NCI-H748 treated with DMSO at 0.1 percent for 48 hours (cell line): ENCODE data around the gene DNMT1.

Experiments used
- DNase-seq: peaks from one replicate; lab custom pipeline; 2025; lab: John Stamatoyannopoulos, UW

The DNMT1 gene

DNA sequence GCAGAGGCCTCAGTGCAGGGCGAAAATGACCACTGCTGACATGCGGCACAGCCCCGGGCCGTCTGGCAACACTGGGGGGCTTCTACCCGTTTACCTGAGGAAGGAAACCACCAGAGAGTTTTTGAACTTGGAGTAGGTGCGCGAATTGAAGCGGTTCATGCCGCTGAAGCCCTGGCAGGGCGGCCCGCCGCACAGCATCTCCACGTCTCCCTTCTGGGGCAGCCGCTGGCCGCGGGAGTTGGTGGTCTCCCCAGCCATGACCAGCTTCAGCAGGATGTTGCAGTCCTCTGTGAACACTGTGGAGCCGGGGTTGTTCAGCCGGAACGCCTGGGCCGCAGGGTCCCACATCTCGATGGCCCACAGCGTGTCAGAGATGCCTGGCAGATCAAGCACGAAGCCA, 54.8 kb downstream of the DNMT1 start:
- no peak for DNase-seq

DNA sequence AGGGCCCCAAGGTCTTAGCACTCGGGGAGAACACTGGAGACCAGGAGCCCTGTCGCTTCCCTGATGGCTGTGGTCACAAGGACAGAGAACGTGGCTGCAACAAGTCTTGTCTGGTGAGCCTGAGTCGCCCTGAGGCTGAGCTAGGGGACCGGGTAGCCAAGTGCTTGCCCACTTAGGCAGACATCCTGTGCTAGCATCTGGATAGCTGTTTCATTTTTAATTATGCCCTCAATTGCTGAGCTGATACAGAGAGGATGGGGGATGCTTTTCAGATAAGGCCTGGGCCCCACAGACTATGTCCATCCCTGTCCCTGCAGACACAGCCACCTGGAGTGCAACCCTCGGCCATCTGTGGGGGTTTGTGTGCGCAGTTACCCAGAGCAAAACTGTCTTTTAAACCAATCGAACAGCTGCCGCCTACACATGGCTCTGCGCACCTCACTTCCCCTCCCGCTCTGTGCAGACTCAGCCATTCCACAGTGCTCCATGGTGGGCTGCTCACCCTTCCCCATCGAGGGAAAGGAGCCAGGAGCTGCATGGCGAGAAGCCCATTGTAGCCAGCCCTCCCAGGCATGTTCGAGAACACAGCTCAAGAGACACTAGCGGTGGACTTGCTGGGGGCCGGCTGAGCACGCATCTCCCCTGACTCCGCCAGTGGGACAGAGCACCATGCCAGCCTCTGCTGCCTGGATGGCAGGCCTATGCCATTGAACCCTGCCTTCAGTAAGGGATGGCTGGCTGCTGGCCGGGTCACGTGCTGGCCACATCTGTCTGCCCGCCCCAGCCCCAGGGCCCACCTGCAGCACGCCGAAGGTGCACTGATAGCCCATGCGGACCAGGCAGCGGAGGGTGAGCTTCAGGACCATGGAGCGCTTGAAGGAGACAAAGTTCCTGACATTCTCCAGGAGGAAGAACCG, 55.6 kb downstream of the DNMT1 start:
- DNase-seq: no peak

DNA sequence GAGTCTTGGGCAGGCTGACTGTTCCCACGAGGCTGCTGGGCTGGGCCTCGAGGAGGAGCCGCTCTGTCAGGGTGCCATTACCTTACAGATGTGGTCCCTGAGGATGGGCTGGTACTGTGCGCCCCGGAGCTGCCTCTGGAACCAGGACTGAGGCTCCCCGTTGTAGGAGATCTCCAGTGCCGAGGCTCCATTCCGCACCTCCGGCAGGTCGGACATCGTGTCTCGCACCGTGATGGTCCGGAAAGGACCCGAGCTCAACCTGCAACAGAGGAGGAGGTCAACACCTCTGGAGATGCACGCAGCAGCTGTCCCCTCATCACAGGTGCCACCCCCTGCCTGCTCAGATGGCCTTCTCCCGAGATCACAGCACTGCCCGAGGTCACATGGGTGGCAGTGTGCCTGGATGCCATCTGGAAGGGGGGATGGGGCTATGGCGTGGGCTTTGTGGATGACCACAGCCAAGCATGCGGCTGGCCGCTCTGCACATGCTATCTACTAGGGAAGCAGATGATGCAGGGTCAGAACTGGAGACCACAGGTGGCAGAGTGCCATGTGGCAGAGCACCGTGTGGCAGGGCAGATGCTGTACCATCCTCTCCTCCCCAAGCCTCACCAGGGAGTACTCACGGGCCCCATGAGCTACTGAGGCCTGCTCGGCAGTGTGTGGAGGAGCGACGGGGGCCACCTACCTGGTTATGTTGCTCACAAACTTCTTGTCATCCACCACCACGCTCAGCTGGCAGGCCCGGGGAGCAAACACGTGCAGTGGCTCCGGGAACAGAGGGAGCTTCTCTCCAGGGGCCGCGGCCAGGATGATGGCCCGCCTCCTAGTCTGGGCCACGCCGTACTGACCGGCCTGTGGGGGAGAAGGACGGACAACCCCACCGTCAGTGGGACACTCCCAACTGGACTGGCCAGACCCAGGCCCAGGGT, 56.7 kb downstream of the DNMT1 start:
- DNase-seq: no peak

DNA sequence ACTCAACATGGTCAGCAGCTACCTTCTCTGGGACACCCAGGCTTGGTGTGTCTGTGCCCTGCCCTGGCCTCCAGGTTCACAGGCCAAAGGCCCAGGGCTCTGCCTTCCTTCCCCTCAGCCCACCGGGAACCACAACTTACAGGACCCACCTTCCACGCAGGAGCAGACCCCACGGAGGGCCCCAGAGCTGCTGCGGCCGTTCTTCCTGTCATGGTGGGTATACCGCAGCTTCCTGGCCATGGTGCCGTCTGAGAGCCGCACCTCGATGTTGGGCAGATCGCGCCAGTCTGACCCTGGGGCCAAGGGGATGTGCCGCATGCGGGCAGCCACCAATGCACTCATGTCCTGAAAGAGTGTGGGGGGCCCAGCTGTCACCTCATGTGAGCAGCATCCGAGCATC, 57.8 kb downstream of the DNMT1 start:
- DNase-seq: no peak

DNA sequence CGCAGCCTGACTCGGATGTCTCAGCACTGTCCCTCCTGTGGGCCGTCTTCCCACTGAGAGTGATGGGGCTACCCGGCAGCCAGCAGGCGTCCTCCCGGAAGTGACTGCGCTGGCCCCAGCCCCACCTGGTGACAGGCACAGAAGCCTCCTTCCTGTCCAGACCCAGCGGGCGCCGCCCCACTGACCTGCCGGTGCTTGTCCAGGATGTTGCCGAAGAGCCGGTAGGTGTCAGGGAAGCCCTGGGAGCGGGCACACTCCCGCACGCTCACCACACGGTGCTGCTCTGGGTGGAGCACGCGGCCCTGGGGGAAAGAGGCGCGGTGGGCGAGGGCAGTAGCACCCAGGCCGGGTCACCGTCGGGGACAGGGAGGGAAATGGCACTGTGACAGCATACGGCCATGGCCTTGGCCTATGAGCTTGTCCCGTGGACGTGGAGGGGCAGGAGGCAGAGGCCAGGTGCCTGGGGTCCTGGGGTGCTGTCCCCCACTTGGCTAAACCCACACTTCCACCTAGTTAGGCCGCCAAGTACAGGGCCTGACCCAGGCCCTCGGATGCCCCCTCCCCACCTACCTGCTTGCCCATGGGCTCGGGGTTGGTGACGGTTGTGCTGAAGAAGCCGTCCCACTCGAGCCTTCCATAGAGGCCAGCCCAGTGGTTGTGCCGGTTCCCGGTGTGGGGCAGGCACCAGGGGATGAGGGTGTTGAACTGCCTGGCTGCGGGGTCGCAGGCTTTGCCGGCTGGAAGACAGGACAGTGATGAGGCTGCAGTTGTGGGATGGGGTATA, 59.0 kb downstream of the DNMT1 start:
- DNase-seq: no peak

DNA sequence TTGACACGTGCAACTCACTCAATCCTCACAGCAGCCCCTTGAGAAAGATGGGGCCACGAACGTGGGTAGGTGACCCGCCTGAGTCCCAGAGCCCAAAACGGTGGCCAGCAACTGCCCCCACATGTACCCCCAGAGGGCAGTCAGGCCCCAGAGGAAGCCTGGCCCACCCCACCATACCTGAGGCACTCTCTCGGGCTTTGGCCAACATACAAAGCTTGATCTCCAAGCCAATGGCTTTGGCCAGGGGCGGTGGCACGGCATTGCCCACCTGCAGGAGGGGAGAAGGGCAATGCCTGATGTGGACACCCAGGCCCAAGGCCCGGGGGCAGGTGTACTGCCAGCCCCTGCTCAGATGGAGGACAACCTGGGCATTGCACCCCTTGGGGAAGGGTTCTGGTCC, 60.7 kb downstream of the DNMT1 start:
- no peak for DNase-seq

DNA sequence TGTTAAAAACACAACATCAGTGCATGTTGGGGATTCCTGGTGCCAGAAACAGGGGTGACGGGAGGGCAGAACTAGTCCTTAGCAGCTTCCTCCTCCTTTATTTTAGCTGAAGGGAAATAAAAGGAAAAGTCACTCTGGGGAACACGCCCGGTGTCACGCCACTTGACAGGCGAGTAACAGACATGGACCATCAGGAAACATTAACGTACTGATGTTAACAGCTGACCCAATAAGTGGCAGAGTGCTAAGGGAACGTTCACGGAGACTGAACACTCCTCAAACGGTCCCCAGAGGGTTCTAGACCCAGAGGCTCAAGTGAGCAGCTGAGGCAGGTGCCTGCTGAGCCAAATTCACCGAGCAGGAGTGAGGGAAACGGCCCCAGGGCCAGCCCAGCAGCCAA, 61.2 kb downstream of the DNMT1 start:
- no peak for DNase-seq

DNA sequence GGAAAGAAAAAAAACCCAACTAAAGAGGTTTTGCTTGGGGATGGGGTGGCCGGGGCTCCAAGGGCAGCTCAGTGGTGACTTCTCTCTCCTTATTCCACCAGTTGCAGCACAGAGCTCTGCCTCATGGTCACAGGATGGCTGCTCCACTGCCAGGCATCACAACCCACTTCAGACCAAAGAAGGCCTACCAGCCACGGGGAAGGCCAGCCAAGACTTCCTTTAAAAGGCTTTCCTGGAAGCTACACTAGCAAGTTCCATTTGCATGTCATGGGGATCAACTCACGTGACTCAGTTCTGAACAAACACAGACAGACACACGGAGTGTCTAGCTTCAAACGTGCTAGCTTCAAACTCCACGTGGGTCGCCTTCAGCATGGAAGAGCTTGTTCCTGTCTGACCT, 61.8 kb downstream of the DNMT1 start:
- DNase-seq: no peak

DNA sequence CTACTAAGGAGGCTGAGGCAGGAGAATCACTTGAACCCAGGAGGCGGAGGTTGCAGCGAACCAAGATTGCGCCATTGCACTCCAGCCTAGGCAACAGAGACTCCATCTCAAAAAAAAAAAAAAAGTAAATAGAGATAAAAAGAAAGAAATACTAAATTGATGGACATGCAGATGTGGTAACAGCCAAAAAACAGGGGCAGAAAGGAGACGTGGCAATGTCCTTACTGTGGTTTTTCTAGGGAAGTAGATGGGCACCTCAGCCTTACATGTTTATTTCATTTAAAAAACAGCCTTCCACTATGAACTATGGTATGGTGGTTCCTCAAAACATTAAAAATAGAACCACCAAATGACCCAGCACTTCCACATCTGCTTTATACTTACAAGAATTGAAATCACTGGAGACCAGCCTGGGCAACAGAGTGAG, 68.5 kb downstream of the DNMT1 start:
- DNase-seq: no peak

DNA sequence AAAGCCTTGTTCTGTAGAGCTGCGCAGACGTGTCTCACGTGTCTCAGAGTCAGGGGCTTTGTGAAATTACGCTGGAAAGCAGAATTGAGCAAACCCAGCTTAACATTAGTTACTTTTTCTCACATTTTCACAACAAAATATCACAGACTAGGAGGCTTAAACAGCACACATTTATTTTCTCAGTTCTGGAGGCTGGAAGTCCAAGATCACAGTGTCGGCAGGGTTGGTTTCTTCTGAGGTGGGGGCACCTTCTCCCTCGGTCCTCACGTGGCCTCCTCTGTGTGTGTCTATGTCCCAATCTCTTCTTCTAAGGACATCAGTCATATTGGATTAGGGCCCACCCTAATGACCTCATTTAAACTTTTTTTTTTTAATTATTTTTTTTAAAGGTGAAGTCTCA, 70.3 kb downstream of the DNMT1 start:
- no peak for DNase-seq

DNA sequence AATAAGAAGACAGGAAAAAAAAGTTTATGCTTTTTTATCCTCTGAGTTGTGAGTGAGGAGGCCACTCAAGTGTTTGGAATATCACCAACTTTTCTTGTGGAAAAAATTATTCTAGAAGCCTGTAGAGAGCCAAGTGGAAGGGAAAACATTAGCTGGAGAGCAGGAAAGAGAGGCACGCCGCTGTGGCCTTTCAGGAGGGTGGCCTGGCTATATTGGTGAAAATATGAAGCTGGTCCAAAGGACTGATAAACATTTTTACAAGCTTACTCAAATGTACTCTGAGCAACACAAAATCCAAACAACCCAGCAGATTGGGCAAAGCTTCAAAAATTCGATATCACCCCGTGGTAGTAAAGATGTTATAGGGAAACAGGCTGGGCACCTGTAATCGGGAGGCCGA, 72.7 kb downstream of the DNMT1 start:
- no peak for DNase-seq

DNA sequence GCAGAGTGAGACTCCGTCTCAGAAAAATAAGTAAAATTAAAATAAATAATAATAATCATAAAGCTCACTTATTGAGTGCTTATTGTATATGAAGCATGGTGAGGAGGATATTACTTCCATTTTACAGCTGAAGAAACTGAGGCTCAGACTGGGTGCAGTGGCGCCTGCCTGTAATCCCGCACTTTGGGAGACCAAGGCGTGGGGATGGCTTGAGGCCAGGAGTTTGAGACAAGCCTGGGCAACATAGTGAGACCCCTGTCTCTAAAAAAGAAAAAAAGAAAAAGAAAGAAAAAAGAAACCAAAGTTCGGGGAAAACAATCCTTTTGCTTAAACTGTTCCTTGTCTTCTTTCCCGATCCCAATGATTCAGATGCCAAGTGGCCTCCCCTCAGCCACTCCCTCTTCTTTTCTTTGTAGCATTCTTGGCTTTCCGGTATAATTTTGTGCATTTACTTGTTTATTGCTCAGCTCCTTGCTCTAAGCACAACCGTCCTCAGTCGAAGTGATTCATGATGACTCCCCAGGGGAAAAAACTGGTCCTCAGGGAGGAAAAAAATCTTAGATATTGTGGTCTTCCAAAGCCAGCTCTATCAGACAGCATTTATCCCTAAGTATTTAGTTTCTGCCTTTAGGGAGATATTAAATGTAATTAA, 74.1 kb downstream of the DNMT1 start:
- DNase-seq: no peak

DNA sequence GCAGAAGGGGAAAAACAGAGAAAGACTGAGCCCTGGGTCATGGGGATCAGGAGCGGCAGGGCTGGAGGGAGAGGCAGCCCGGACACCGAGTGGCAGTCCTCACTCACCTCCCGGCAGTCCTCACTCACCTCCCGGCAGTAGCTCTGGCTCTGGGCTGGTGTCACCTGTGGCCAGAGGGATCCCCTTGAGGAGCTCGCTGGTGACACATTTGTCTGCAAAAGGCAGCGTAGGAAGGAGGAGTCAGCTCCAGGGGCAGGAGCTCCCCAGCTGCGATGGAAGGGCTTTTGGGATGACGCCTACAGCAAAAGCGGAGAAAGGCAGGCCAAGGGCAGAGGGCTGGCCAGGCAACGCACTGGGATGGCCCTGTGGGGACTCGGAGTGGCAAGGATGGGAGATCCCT, 75.8 kb downstream of the DNMT1 start:
- no peak for DNase-seq

DNA sequence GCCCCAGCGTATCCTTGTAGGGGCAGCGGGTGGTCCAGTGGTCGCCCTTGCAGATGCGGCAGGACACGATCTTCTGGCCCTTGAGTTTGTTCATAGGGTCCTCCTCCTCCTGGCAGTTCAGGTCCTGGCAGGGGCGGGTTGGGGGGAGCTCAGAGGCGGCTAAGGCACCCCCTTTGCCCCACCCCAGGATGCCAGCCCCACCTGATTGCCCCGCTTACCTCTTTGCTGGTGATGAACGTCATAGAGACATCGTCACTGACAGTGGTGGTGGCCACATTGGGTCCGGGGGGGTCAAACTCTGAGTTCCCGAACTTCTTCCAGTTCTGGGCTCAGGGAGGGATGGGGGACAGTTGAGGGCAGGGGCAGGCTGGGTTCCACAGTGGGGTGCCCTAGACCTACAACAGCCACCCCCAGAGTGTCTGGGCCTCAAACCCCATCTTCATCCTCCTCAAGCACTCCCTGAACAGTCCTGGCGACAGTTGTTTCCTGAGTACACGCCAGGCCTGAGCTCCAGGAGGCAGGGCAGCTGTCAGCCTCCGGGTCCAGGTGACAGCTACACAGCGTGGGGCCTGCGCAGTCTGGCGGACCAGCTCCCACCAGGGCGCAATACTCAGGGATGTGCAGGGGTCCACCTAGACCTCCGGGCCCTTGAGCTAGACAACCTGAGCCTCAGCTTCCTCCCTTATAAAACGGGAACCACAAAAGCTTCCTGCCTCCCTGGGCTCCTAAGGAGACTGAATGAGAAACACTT, 77.7 kb downstream of the DNMT1 start:
- DNase-seq: no peak

DNA sequence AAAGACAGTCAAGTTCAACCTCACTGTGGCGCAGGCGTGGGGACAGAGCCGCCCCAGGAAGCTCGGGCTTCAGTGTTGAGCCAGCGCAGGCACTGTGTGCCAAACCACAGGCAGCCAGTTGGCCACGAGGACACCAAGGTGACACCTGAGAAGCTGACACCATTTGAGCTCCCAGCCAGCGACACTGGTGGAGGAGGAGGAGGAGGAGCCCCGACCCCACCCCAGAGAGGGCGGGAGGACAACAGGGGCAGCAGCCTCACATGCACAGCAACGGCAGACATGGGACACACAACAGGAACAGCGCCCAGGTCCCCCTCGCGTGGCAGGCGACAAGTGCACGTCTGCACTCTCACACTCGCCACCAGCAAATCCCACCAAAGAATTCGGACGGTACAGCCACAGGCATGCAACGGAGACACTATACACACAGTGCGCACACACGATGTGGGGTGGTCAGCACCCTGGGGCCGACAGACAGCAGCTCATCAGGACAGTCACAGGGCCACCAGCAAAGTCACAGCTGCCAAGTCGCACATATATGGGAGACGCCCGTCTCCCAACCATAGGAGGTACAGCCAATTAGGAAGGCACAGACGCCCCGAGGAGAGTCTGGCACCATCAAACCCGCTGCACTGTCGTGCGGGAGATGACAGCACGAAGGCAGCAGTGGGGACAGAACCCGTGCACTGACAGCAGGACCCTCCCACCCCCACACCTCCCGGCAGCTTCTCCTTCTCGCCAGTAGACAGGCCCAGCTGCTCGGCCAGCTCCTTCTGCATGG, 78.5 kb downstream of the DNMT1 start:
- no peak for DNase-seq

DNA sequence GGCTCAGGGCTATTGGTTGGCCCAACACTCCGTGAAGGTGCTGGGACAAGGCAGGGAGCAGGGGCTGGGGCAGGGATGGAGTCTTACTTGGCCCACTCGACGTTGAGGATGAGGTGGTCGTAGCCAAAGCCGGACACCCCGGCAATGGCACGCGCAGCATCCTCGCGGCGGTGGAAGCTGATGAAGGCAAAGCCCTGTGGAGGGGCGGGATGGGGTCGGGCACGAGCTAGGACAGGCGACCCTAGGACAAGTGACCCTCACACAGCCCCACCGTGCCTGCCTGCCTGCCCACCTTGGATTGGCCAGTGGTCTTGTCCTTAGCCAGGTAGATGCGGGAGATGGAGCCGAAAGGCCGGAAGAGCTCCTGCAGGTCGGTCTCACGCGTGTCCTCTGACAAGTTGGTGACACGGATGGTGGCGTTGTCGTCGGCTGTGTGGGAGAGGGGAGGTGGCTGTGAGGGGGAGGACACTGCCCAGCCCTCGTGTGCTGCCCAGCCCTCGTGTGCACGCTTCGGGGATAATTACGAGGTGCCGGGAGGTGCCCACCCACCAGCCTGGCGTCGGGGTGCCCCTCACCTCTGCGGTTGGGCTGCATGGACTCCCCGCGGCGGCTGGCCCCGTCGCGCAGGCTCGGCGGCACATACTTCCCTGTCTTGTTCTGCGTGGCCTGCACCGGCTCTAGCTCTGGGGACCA, 79.2 kb downstream of the DNMT1 start:
- DNase-seq: no peak

DNA sequence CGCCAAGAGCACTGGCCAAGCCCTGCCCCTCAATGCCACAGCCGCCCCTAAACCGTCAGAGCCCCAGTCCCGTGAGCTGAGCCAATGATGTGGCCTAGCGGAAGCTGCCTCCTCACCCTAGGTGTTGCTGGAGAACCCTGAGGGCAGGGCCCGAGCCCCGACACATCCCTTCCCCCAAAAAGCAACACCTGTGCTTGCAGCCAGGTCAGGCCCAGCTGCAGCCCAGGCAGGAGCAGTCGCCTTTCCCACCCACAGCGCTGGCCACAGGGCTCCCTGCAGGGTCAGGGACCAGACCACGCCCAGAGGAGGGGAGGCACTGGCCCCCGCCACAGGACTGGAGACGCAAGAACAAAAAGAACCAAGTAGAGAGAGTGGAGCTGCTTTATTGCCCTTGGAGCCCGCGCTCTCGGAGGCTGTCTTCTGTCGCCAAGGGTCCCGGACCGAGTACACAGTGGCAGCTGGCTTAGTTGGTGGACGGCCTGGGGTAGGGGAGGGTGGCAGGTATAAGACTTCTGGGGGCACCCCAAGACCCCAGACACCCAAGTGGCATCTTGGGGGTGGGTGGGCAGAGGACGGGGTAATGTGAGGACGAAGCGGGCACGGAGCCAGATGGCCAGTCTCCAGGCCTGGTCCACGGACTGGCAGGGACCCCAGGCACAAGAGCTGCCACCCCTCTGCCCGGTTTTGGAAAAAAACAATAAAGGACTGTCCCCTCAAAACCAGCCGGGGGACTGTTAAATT, 79.9 kb downstream of the DNMT1 start:
- DNase-seq: no peak

DNA sequence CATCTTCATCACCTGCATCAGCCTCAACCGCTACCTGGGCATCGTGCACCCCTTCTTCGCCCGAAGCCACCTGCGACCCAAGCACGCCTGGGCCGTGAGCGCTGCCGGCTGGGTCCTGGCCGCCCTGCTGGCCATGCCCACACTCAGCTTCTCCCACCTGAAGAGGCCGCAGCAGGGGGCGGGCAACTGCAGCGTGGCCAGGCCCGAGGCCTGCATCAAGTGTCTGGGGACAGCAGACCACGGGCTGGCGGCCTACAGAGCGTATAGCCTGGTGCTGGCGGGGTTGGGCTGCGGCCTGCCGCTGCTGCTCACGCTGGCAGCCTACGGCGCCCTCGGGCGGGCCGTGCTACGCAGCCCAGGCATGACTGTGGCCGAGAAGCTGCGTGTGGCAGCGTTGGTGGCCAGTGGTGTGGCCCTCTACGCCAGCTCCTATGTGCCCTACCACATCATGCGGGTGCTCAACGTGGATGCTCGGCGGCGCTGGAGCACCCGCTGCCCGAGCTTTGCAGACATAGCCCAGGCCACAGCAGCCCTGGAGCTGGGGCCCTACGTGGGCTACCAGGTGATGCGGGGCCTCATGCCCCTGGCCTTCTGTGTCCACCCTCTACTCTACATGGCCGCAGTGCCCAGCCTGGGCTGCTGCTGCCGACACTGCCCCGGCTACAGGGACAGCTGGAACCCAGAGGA, 80.6 kb downstream of the DNMT1 start:
- no peak for DNase-seq
